GM12892 (cell line): ENCODE data around the gene RNF151.

Experiments used
- POLR2A ChIP-seq: IDR thresholded peaks from 2 replicates; pipeline ENCODE4 v1.6.1; 2011; ENCODE audit warnings: low read depth, low read length, control low read depth
- POLR2AphosphoS5 ChIP-seq: IDR thresholded peaks from 2 replicates; pipeline ENCODE4 v1.6.1; 2011; ENCODE audit warnings: low read depth, low read length, control low read depth
- TAF1 ChIP-seq: IDR thresholded peaks from 2 replicates; pipeline ENCODE4 v1.6.1; 2011; ENCODE audit warnings: low read depth, mild to moderate bottlenecking, control low read depth, low read length, borderline replicate concordance

DNA sequence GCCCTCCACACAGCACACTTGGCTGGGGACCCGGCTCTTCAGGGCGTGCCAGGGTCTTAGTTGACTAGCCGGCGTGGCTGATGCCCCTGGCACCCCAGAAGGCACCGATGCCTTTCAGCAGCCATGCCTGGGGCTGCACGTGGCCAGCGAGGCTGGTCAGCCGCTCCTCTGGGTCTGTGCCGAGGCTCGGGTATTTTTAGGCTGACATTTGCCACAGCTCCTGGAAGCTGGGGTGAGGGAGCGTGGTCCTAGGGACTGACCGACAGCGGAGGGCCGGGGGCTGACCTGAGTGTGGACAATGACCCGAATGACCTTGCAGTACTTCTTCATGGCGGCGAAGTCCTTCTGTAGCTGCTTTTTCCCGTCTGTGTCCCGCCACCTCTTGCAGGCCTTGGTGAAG lies 16.1 kb upstream of the RNF151 start:
- TF ChIP-seq POLR2A (no peak), POLR2AphosphoS5 (no peak), TAF1 (no peak)
